Adrenal gland (tissue), 5 donors: ENCODE results near the gene PCSK4.

ENCODE experiments used
- CTCF ChIP-seq, 6 experiments: fragments of 450-650 bp in 4 of 6; fragments of 200-600 bp in 2 of 6; sonication (generic) in 1 of 6; IDR thresholded peaks; 1 replicate in 5 of 6; 2 replicates in 1 of 6; pipeline versions ENCODE4 v1.5.1 to v1.8.0; 2016 to 2021; ENCODE audit warnings: antibody characterized with exemption in 6 of 6, mild to moderate bottlenecking in 2 of 6, moderate library complexity in 1 of 6
- POLR2A ChIP-seq, 2 donors: fragments of 450-650 bp; IDR thresholded peaks; one replicate each; pipeline ENCODE4 v1.6.1; 2017; ENCODE audit warnings: antibody characterized with exemption in 2 of 2, mild to moderate bottlenecking in 2 of 2, moderate library complexity in 1 of 2
- donor health status: DM: no; HTN: no; CAD: no.

DNA sequence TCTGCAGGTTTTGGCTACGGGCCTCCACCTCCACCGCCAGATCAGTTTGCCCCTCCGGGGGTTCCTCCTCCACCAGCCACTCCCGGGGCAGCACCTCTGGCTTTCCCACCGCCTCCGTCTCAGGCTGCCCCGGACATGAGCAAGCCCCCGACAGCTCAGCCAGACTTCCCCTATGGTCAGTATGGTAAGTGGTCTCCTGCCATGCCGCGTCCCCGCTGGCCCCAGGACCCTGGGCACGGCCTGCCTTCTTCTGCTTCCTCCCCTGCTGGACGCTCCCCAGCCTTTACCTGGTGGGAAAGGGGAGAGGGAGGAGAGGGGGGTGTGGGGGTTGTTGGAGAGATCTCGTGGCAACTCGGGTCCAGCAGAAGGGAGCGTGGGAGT is 57.7 kb downstream of the PCSK4 start:
- no peak for TF ChIP-seq CTCF (IDR thresholded peaks at IDR 0.05)
- TF ChIP-seq POLR2A (IDR thresholded peaks at IDR 0.05) = no peak
